Astrocyte of the spinal cord (primary cell): ENCODE data around the gene EIPR1.

Experiments
- DNase-seq: peaks from one replicate; pipeline ENCODE4 v3.0.0; 2011; ENCODE audit warnings: low read depth, low spot score
- H3K4me3 ChIP-seq: 2 replicates; pipeline ENCODE4 v1.5.1; 2011; ENCODE audit warnings: low read depth, mild to moderate bottlenecking, low read length, moderate library complexity
- CTCF ChIP-seq: IDR thresholded peaks from 2 replicates; pipeline ENCODE4 v1.5.1; 2012; ENCODE audit warnings: low read depth, mild to moderate bottlenecking, low read length, inconsistent platforms
- in situ Hi-C: cut with HindIII; loops from 2 replicates; pipeline ENCODE4 v1.10.0; 2017; ENCODE audit warnings: low sequenced_read_pairs

Gene EIPR1

GRCh38 chr2:3297523-3297922 is 80.1 kb downstream of the EIPR1 start:
- TF ChIP-seq CTCF: no peak
- H3K4me3 ChIP-seq: no peak overlapping the region
- in situ Hi-C loops: no loop called here
- no peak for DNase-seq

GRCh38 chr2:3296182-3296972 is 81.2 kb downstream of the EIPR1 start:
- no peak for DNase-seq
- no peak for TF ChIP-seq CTCF
- in situ Hi-C loops: no loop called here
- no peak overlapping the region for H3K4me3 ChIP-seq

- in situ Hi-C loops: no loop called here
- H3K4me3 ChIP-seq: no peak overlapping the region
- DNase-seq: no peak
- no peak for TF ChIP-seq CTCF
Measured at GRCh38 chr2:3294493-3294892, 83.1 kb downstream of the EIPR1 start.

GRCh38 chr2:3294069-3294468 is 83.5 kb downstream of the EIPR1 start:
- TF ChIP-seq CTCF: no peak
- no peak for DNase-seq
- in situ Hi-C loops: no loop called here
- no peak overlapping the region for H3K4me3 ChIP-seq

DNA sequence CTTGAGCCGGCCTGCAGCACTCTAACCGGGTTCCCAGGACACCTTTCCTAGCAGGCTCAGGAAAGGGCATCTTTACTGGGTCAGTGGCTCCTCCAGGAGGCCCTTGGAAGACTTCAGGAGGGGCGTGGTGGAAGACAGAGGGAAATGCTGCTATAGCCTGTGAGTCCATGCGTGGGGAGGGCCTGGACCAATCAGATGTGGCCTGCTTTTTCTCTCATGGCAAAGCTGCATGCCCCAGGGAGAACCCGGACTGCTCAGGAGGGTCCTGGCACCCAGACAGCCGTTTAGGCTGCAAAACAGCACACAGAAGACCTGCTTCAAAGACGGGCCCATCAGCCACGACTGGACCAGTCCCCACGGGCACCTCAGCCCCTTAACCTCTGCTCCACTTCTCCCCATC is 84.4 kb downstream of the EIPR1 start:
- no peak for TF ChIP-seq CTCF
- in situ Hi-C loops: no loop called here
- H3K4me3 ChIP-seq: no peak overlapping the region
- no peak for DNase-seq

DNA sequence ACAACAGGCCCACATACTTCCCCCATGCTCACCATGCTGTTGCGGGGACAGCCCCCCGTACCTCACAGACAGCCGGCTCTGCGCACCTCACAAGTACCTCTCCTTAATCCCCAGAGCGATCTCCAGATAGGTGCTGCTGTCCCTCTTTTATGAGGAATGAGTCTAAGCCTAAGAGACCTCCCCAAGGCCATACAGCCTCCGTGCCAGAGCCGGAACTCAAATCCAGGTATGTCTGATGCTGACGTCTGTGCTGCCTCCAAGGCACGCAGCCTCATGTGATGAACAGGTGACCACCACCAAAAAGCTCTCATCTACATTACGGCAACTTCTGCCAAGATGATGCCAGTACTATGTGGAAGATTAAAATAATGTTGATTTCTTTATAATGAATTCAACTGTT is 85.2 kb downstream of the EIPR1 start:
- in situ Hi-C loops: no loop called here

More for the DNA sequence above, 85.2 kb downstream of the EIPR1 start:
- no peak overlapping the region for H3K4me3 ChIP-seq
- no peak for DNase-seq
- TF ChIP-seq CTCF: no peak
